Ecto neural progenitor cell (in vitro differentiated cells): ENCODE measurements around the gene SDE2.
A peak's percentile ranks its signal among the peaks of the same experiment; 100 is the strongest.
"Not testable (repeated sequence)": the region's sequence is repeated elsewhere in the genome, so short reads cannot be mapped to it uniquely, and the experiment has no call there.

ENCODE experiments used
- DNase-seq: peaks from one replicate; pipeline ENCODE4 v3.0.0-alpha.2; 2018; ENCODE audit warnings: low spot score

Gene SDE2

GRCh38 chr1:225999227-225999911, at the start of gene SDE2:
Gene SDE2 (minus strand): TSS chr1:225999343. CDS start chr1:225999312, 31 bp downstream.
- DNase-seq = peak; percentile 100

GRCh38 chr1:226048886-226049285, 49.7 kb upstream of the SDE2 start:
- DNase-seq = no peak

DNA sequence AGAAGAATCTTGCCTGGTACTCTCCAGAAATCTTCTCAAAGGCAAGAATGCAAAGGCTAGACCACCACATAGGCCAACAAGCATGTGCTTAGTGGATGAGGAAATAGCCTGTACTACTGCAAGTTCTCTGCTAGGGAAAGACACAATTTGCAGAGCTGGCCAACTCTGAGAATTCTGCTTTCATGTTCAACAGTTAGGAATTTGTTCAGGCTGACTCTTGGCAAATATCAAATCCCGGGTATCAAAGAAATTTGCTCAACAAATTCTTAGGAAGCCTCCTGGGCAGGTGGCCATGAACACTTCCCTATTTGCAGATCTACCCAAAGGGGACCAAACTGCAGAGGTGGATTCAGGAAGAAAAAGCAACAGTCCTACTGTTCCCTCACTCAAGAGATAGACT, 48.4 kb upstream of the SDE2 start:
- DNase-seq = no peak

- DNase-seq = no peak
Measured at GRCh38 chr1:226046240-226046639, 47.1 kb upstream of the SDE2 start.

DNA sequence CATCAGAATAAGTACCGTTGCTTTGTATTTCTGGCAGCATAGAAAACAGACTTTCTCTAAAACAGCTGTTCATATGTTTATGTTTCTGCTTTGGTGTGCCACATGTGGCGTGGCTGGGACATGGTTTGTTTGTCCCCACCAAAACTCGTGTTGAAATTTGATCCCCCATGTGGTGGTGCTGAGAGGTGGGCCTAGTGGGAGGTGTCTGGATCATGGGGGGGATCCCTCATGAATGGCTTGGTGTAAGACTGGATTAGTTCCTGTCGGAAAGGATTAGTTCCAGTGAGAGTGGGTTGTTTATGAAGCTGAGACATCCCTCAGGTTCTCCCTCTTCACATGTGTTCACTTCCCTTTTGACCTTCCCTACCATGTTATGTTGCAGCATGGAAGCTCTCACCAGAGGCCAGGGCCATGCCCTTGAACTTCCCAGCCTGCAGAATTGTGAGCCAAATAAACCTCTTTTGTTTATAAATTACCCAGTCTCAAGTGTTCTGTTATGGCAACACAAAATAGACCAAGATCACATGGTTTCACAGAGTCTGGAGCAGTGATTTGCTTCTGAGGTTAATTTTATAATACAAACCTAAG, 45.5 kb upstream of the SDE2 start:
- DNase-seq = peak; percentile 53

GRCh38 chr1:226041419-226041818, 42.3 kb upstream of the SDE2 start:
- no peak for DNase-seq

DNA sequence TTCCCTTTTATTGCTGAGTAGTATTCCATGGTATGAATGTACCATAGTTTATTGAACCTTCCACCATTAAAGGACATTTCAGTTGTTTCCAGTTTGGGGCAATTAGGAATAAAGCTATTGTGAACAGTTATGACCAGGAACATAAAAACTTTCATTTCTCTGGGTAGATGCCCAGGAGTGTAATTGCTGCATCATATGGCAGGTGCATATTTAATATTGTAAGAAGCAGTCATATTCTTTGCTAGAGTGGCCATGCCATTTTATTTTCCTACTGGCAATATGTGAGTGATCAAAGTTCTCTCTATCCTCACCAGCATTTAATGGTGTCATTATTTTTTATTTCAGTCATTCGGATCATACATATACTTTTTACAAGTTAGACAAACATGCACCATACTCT, 39.5 kb upstream of the SDE2 start:
- no peak for DNase-seq

DNA sequence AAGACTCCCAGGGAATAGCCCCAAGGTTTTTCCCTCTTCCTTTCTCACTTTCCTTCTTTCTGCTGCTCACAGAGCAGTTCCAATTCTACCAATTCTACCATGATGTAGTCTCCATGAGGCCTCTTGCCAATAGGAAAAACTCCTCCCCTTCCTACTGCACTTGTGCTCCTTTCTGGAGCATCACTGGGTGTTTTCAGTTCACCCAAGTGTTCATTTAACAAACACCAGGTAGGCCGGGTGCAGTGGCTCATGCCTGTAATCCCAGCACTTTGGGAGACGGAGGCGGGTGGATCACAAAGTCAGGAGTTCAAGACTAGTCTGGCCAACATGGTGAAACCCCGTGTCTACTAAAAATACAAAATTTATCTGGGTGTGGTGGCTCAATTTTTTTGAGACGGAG, 36.8 kb upstream of the SDE2 start:
- no peak for DNase-seq

DNA sequence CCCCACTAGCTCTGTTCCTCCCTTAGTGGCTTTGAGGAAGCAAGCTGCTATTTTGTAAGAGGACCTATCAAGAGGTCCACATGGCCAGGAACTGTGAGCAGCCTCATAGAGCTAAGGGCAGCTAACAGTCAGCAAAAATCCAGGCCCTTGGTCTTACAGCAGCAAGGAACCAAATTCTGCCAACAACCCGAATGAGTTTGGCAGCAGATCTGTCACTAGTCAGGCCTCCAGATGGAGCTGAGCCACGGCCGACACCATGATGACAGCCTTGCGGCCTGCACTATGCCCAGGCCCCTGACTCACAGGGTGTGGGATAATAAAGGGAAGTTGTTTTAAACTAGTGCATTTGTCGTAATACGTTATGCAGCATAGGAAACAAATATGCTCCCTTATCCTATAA, 35.3 kb upstream of the SDE2 start:
- no peak for DNase-seq

- no peak for DNase-seq
Measured at GRCh38 chr1:226033991-226034390, 34.8 kb upstream of the SDE2 start.

- DNase-seq = no peak
Measured at GRCh38 chr1:226033582-226033981, 34.4 kb upstream of the SDE2 start.

DNA sequence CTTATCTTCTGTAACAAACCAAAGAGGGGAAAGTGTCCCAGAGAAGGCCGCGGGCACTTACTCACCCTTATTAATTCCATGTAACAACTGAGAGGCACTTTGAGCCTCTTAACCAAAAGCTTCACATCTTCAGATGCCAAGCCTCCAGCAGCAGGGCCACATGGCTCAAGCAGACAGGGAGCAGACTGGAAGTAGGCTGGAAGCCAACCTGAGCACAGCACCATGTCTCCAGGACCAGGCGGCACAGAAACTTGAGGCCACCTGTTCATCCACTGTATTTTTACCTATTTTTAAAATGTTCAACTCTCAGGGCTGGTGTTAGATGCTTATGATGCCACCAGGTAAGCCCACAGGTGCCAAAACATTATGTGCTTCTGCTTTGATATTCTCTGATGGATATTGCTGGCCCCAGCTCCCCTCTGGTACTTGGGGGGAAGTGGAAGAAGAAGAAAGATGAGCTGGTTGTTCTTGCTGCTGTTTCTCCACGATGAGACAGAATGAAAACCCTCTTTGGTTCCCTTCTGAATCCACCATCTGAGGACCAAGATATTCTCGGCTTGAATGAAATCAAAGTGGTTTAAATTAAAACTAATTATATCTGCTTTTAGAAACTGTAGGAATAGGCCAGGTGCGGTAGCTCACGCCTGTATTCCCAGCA, 30.6 kb upstream of the SDE2 start:
- DNase-seq = no peak

GRCh38 chr1:226029093-226029496, 30.0 kb upstream of the SDE2 start:
- no peak for DNase-seq

DNA sequence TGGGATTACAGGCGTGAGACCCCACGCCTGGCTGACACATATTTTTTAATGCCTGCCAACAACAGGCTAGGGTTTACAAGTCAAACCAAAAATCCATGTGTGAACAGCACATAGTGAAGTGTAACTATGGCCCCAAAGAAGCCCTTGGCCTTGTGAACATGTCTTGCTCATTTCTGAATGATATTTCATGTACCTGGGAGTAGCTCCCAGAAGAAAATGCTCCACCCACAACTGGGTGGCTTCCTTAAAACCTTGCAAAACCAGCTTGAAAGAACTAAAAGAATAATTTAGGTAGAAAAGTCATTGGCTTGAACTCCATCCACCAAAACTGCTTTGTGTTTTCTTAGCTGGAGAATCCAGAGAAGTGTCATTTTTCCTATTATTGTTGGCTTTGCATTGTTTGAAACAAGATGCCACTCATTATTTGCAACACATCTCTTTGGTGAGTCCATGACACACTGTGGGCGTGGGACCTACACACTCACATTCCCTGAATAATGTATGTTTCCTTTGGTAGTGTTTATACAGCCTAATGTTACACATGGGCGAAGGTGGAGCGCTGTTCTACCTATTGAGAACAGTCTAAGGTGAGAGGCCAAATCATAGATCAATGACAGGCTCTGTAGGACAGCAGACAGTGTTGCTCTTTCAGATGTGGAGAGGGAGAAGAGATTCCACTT, 28.5 kb upstream of the SDE2 start:
- DNase-seq = no peak

- no peak for DNase-seq
Measured at GRCh38 chr1:226026833-226027232, 27.7 kb upstream of the SDE2 start.

GRCh38 chr1:226023735-226024134, 24.6 kb upstream of the SDE2 start:
- no peak for DNase-seq

DNA sequence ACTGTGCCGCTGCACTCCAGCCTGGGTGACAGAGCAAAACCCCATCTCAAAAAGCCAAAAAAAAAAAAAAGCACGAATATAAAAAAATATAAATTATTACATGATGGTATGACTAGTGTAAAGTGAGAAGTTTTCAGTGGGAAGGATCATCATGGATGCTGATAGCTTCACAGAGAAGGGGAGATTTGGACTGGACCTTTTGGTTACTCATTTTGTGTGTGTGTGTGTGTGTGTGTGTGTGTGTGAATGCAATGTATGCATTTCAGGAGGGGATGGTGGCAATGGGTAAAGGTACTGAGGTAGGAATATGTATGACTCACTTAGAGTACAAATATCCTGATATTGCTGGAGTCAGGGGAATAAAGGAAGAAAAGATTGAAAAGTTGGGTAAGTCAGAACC, 22.7 kb upstream of the SDE2 start:
- DNase-seq = no peak

- DNase-seq = no peak
Measured at GRCh38 chr1:226021401-226021800, 22.3 kb upstream of the SDE2 start.

GRCh38 chr1:226019572-226019971, 20.4 kb upstream of the SDE2 start:
- DNase-seq = no peak

DNA sequence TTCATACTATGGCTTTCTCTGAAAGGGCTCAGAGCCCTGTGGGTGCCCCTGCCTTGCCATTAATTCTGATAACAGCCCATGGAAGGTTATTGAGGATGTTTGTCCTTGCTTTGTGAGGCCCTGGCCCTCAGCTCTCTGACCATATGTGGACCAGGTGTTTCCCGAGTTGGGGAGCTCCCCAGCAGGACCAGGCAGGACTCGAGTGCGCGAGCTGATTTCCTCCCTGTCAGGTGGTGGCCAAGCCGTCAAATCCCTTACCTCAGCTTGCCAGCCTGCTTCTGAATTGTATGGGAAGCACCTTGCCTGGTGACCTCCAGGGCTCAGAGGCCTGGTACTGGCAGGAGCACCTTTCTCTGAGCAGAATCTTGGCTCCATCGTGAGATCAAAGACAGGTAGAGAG, 17.9 kb upstream of the SDE2 start:
- no peak for DNase-seq

DNA sequence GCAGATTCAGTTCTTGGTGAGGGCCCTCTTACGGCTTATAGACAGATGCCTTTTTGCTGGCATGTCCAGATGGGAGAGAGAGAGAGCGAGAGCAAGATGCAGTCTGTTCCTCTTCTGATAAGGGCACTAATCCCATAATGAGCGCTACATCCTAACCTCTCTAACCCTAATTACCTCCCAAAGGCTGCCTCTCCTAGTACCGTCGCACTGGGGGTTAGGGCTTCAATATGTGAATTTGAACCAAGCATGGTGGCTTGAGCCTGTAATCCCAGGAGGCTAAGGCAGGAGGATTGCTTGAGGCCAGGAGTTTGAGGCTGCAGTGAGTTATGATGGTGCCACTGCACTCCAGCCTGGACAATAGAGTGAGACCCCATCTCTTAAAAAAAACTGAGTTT, 10.5 kb upstream of the SDE2 start:
- DNase-seq = no peak

DNA sequence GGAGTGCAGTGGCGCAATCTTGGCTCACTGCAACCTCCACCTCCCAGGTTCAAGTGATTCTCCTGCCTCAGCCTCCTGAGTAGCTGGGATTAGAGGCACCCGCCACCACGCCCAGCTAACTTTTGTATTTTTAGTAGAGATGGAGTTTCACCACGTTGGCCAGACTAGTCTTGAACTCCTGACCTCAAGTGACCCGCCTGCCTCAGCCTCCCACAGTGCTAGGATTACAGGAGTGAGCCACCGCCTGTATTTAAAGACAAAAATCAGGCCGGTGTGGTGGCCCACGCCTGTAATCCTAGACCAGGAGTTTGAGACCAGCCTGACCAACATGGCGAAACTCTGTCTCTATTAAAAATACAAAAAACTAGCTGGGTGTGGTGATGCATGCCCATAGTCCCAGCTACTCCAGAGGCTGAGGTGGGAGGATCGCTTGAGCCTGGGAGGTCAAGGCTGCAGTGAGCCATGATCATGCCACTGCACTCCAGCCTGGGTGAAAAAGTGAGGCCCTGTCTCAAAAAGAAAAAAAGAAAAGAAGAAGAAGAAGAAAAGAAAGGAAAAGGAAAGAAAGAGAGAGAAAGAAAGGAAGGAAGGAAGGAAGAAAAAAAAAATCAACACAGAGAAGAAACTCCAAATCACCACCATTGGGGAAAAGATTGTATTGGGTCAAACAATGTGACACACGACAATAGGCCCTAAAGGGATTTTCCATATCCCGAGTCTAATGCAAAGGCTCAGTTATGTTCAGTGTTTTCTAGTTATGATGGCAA, 8.2 kb upstream of the SDE2 start:
- DNase-seq = not testable (repeated sequence)
